GM18508 (cell line): ENCODE results near the gene PAQR8.

ENCODE experiments used
- ATAC-seq: cut with Tn5 transposase; IDR thresholded peaks from one replicate; pipeline ENCODE4 v1.9.1; 2021; ENCODE audit warnings: moderate number of reproducible peaks; ENCODE audit not compliant: insufficient read depth, unreplicated experiment

PAQR8 gene

GRCh38 chr6:52457096-52457495 lies 95.1 kb downstream of the PAQR8 start:
- no peak for ATAC-seq
